Measurements from ENCODE around the gene CCR6. TPM values are rescaled to one million over a fixed set of nuclear protein-coding genes. Genes with fewer than 3 reads are reported as not detected.

Gene CCR6
- total RNA-seq, 1 donor from 2014 or later: not detected

- no peak for DNase-seq (ENCODE audit: low read depth)
- H3K4me3 ChIP-seq (ENCODE audit: low read depth, low read length): no peak overlapping the region
- TF ChIP-seq, protein P1, sequence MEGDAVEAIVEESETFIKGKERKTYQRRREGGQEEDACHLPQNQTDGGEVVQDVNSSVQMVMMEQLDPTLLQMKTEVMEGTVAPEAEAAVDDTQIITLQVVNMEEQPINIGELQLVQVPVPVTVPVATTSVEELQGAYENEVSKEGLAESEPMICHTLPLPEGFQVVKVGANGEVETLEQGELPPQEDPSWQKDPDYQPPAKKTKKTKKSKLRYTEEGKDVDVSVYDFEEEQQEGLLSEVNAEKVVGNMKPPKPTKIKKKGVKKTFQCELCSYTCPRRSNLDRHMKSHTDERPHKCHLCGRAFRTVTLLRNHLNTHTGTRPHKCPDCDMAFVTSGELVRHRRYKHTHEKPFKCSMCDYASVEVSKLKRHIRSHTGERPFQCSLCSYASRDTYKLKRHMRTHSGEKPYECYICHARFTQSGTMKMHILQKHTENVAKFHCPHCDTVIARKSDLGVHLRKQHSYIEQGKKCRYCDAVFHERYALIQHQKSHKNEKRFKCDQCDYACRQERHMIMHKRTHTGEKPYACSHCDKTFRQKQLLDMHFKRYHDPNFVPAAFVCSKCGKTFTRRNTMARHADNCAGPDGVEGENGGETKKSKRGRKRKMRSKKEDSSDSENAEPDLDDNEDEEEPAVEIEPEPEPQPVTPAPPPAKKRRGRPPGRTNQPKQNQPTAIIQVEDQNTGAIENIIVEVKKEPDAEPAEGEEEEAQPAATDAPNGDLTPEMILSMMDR (conservative IDR thresholded peaks at IDR 0.05; ENCODE audit: low read depth, low read length): no peak
These were observed 15.1 kb upstream of the CCR6 start for GRCh38 chr6:167107787-167108186.

DNA sequence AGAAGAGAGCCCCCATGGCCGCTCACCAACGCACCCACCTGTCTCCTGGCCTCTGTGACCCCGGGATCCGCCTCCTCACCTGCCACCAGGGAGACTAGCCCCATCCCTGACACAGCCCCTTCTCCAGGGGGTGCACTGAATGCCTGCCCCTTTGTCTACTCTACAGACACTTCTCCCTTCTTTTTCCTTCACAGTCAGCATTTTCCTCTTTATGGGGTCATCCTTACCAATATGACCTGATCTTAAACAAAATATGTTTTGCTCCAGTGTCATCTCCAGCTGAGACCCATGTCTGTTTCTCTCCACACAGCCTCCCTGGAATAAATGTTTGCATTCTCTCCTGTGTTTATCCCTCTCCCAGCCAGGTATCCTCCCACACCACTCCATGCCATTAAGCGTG, 14.6 kb upstream of the CCR6 start:
- TF ChIP-seq, protein P1 (conservative IDR thresholded peaks at IDR 0.05; ENCODE audit: low read depth, low read length): no peak
- H3K4me3 ChIP-seq (ENCODE audit: low read depth, low read length): no peak overlapping the region
- no peak for DNase-seq (ENCODE audit: low read depth)

GRCh38 chr6:167109651-167110050, 13.2 kb upstream of the CCR6 start:
- TF ChIP-seq, protein P1 (conservative IDR thresholded peaks at IDR 0.05; ENCODE audit: low read depth, low read length): no peak
- no peak for DNase-seq (ENCODE audit: low read depth)

DNA sequence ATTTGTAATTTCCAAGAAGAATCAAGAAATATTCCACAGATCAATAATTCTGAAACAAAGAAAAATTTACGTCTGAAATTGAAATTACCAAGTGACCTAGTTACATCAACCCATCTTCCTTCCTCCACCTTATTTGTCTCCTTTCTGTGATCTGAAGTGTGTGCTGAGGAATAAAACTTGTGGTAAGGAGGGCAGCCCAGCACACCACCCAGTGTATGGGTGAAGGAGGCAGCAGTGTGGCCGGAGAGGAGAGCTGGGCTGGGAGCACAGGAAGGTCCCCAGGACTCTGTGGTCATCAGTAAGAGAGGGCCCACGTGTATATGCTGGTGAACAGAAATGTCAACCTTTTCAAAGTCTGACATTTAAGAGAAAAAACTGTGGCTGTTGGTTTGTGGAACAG, 11.3 kb upstream of the CCR6 start:
- no peak overlapping the region for H3K4me3 ChIP-seq (ENCODE audit: low read depth, low read length)
- TF ChIP-seq, protein P1 (conservative IDR thresholded peaks at IDR 0.05; ENCODE audit: low read depth, low read length): no peak
- no peak for DNase-seq (ENCODE audit: low read depth)

More at GRCh38 chr6:167109651-167110050, 13.2 kb upstream of the CCR6 start:
- no peak overlapping the region for H3K4me3 ChIP-seq (ENCODE audit: low read depth, low read length)

- no peak for DNase-seq (ENCODE audit: low read depth)
- TF ChIP-seq, protein P1 (conservative IDR thresholded peaks at IDR 0.05; ENCODE audit: low read depth, low read length): no peak
These were observed 10.5 kb upstream of the CCR6 start for GRCh38 chr6:167112421-167112820.

DNA sequence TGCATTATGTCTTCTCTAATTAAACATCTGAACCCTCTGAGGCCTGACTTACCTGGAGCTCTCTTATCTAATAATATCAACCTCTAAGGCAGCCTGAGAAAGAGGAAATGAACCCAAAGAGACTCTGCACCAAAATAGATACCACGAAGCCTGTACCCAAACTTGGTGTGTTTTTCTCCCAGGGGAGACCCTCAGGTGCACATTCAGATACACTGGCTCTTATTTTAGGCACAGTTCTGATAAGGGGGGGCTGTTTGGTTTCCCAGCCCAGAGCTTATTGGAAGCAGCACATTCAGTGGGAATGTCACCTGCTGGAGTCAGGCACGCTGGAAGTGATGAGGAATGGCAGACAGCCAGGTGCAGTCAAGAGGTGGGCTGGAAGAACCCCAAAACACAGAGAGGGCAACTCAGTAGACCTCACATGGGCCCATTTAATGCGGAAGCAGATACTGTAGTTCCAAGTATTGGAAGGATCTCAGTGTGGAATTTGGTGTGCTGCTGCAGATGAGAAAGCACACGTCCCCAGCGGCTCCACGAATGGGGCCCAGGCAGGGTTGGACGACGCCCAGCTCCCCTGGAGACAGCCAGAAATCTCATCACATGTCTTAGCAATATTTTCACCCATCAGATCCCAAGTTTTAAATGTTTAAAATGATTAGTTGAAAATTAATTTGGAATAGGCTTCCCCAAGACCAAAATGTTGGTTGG, 9.7 kb upstream of the CCR6 start:
- H3K4me3 ChIP-seq (ENCODE audit: low read depth, low read length): no peak overlapping the region
- TF ChIP-seq, protein P1 (conservative IDR thresholded peaks at IDR 0.05; ENCODE audit: low read depth, low read length): no peak
- no peak for DNase-seq (ENCODE audit: low read depth)

More at GRCh38 chr6:167112421-167112820, 10.5 kb upstream of the CCR6 start:
- no peak overlapping the region for H3K4me3 ChIP-seq (ENCODE audit: low read depth, low read length)

Measured in epithelial cell of proximal tubule (primary cell).